ENCODE data around the gene ZNF451.

GRCh38 chr6:57048577-57048976 lies 41.4 kb upstream of the ZNF451 start:
- TF ChIP-seq, protein P1, sequence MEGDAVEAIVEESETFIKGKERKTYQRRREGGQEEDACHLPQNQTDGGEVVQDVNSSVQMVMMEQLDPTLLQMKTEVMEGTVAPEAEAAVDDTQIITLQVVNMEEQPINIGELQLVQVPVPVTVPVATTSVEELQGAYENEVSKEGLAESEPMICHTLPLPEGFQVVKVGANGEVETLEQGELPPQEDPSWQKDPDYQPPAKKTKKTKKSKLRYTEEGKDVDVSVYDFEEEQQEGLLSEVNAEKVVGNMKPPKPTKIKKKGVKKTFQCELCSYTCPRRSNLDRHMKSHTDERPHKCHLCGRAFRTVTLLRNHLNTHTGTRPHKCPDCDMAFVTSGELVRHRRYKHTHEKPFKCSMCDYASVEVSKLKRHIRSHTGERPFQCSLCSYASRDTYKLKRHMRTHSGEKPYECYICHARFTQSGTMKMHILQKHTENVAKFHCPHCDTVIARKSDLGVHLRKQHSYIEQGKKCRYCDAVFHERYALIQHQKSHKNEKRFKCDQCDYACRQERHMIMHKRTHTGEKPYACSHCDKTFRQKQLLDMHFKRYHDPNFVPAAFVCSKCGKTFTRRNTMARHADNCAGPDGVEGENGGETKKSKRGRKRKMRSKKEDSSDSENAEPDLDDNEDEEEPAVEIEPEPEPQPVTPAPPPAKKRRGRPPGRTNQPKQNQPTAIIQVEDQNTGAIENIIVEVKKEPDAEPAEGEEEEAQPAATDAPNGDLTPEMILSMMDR (conservative IDR thresholded peaks at IDR 0.05; ENCODE audit: low read depth, low read length): no peak
- no peak for TF ChIP-seq EZH2 (IDR thresholded peaks at IDR 0.05; ENCODE audit: borderline replicate concordance, low read depth, low read length, poor library complexity, severe bottlenecking)

Measured in A673 (cell line).